Measurements from ENCODE around the gene LYPD8. TPM values are rescaled to one million over a fixed set of nuclear protein-coding genes. Genes with fewer than 3 reads are reported as not detected.

LYPD8 gene
- total RNA-seq, 1 experiment from 2014 or later, result 0.74 TPM

DNA sequence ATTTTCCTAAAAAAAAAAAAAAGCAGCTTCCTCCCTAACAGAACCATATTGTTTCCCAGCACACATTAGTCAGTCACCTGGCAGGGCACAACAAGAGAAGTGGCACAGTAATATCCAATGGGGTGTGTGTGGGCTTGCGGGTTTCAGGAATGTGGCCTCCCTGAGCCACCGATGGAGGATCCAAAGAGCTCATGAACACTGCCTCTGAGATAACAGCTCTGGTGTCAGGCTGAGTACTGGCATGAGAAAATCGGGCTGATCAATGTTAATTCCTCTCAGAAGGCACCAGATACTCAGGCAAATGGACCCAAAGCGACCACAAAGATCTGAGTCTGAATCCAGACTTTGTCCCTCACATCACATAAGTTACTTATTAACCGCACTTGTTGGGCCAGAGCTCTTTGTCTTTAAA is 2.2 kb upstream of the LYPD8 start:
- ChIA-PET CTCF (no interaction called here), POLR2A (ENCODE audit: unreplicated experiment) (no interaction called here)
- peaks cover 10% of the 10 kb centered on the region; the same call in 1 of the 2 replicates for H3F3A ChIP-seq (ENCODE audit: insufficient read depth, low read depth)
- no peaks in the 10 kb centered on the region for H3K79me2 ChIP-seq (ENCODE audit: low read depth)
- no peak overlapping the region for H3K27ac ChIP-seq
- H3K9me2 ChIP-seq (ENCODE audit: insufficient read depth), result no peaks in the 10 kb centered on the region
- no TSS peak for BruUV-seq (replicated peaks)
- TF ChIP-seq, protein P1, sequence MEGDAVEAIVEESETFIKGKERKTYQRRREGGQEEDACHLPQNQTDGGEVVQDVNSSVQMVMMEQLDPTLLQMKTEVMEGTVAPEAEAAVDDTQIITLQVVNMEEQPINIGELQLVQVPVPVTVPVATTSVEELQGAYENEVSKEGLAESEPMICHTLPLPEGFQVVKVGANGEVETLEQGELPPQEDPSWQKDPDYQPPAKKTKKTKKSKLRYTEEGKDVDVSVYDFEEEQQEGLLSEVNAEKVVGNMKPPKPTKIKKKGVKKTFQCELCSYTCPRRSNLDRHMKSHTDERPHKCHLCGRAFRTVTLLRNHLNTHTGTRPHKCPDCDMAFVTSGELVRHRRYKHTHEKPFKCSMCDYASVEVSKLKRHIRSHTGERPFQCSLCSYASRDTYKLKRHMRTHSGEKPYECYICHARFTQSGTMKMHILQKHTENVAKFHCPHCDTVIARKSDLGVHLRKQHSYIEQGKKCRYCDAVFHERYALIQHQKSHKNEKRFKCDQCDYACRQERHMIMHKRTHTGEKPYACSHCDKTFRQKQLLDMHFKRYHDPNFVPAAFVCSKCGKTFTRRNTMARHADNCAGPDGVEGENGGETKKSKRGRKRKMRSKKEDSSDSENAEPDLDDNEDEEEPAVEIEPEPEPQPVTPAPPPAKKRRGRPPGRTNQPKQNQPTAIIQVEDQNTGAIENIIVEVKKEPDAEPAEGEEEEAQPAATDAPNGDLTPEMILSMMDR (conservative IDR thresholded peaks at IDR 0.05), result no peak
- no peak for TF ChIP-seq EZH2 (IDR thresholded peaks at IDR 0.05; ENCODE audit: low read depth)
- no peaks in the 10 kb centered on the region for H3K4me1 ChIP-seq (replicated peaks; ENCODE audit: insufficient read depth)
- H3K27me3 ChIP-seq (ENCODE audit: insufficient read depth, low read depth), result peaks cover 10% of the 10 kb centered on the region
- DNase-seq, result no peak
- H3K4me3 ChIP-seq, result no peak overlapping the region
- no peaks in the 10 kb centered on the region for H3K9me3 ChIP-seq (ENCODE audit: insufficient read depth, low read depth)
- no peak overlapping the region for H3K4me2 ChIP-seq
- intact Hi-C loops (cut with micrococcal nuclease; ENCODE audit: unreplicated experiment), result no loop called here
- no peak overlapping the region for H2AFZ ChIP-seq
- H3K36me3 ChIP-seq (ENCODE audit: low read depth), result no peaks in the 10 kb centered on the region
- H4K20me1 ChIP-seq (ENCODE audit: insufficient read depth), result no peaks in the 10 kb centered on the region

DNA sequence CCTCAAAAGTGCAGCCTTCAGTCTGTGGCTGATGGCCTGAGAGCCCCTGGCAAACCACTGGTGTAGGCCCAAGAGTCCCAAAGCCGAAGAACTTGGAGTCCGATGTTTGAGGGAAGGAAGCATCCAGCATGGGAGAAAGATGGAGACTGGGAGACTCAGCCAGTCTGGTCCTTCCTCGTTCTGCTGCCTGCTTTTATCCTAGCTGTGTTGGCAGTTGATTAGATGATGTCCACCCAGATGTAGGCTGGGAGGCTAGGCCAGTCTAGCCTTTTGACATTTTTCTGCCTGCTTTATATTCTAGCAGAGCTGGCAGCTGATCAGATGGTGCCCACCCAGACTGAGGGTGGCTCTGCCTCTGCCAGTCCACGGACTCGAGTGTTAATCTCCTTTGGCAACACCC is 1.1 kb upstream of the LYPD8 start:
- peaks cover 10% of the 10 kb centered on the region; the same call in 1 of the 2 replicates for H3F3A ChIP-seq (ENCODE audit: insufficient read depth, low read depth)
- no peaks in the 10 kb centered on the region for H3K9me2 ChIP-seq (ENCODE audit: insufficient read depth)
- H3K4me3 ChIP-seq, result no peak overlapping the region
- H3K36me3 ChIP-seq (ENCODE audit: low read depth), result no peaks in the 10 kb centered on the region
- no peak overlapping the region for H2AFZ ChIP-seq
- DNase-seq, result no peak
- H4K20me1 ChIP-seq (ENCODE audit: insufficient read depth), result no peaks in the 10 kb centered on the region
- no peaks in the 10 kb centered on the region for H3K4me1 ChIP-seq (replicated peaks; ENCODE audit: insufficient read depth)
- intact Hi-C loops (cut with micrococcal nuclease; ENCODE audit: unreplicated experiment), result no loop called here
- CTCF ChIA-PET, result no interaction called here
- TF ChIP-seq, protein P1 (conservative IDR thresholded peaks at IDR 0.05), result no peak
- no peak for TF ChIP-seq EZH2 (IDR thresholded peaks at IDR 0.05; ENCODE audit: low read depth)
- peaks cover 10% of the 10 kb centered on the region for H3K27me3 ChIP-seq (ENCODE audit: insufficient read depth, low read depth)
- H3K9me3 ChIP-seq (ENCODE audit: insufficient read depth, low read depth), result no peaks in the 10 kb centered on the region
- no TSS peak for BruUV-seq (replicated peaks)
- H3K27ac ChIP-seq, result no peak overlapping the region
- POLR2A ChIA-PET (ENCODE audit: unreplicated experiment), result no interaction called here
- no peaks in the 10 kb centered on the region for H3K79me2 ChIP-seq (ENCODE audit: low read depth)
- no peak overlapping the region for H3K4me2 ChIP-seq

DNA sequence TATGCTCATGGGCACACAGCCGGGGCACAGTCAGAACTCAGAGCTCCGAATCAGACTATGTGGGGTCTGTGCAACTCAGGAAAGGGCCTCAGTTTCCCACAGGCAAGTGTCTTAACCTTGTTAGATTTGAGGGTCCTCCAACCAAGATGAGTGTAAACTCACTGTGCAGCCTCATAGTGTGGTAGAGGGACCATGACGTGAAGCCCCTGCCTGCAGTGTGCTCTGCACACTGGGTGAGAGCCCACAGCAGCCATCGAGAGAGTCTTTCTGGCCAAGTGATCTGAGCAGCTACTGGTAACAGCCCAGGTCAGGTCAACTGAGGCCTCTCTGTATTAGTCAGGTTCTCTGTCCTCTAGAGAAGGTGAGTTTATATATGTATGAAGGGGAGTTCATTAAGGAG is 592 bp upstream of the LYPD8 start:
- H3K27ac ChIP-seq, result no peak overlapping the region
- H3F3A ChIP-seq (ENCODE audit: insufficient read depth, low read depth), result peaks cover 10% of the 10 kb centered on the region; the same call in 1 of the 2 replicates
- no peak for TF ChIP-seq EZH2 (IDR thresholded peaks at IDR 0.05; ENCODE audit: low read depth)
- TF ChIP-seq, protein P1 (conservative IDR thresholded peaks at IDR 0.05), result no peak
- intact Hi-C loops (cut with micrococcal nuclease; ENCODE audit: unreplicated experiment), result no loop called here
- H3K9me3 ChIP-seq (ENCODE audit: insufficient read depth, low read depth), result no peaks in the 10 kb centered on the region
- H3K4me1 ChIP-seq (replicated peaks; ENCODE audit: insufficient read depth), result no peaks in the 10 kb centered on the region
- no peaks in the 10 kb centered on the region for H3K9me2 ChIP-seq (ENCODE audit: insufficient read depth)
- no peaks in the 10 kb centered on the region for H4K20me1 ChIP-seq (ENCODE audit: insufficient read depth)
- no peak overlapping the region for H2AFZ ChIP-seq
- no TSS peak for BruUV-seq (replicated peaks)
- no peak overlapping the region for H3K4me2 ChIP-seq
- no peak overlapping the region for H3K4me3 ChIP-seq
- ChIA-PET POLR2A (ENCODE audit: unreplicated experiment) (no interaction called here), CTCF (no interaction called here)
- peaks cover 7% of the 10 kb centered on the region for H3K27me3 ChIP-seq (ENCODE audit: insufficient read depth, low read depth)
- H3K36me3 ChIP-seq (ENCODE audit: low read depth), result no peaks in the 10 kb centered on the region
- no peak for DNase-seq
- no peaks in the 10 kb centered on the region for H3K79me2 ChIP-seq (ENCODE audit: low read depth)

All from PC-9 (cell line).